ENCODE measurements around the gene TRAF2.

Gene TRAF2

GRCh38 chr9:136962163-136962562 is 75.8 kb downstream of the TRAF2 start:
- Histone ChIP-seq H3K36me3 (ENCODE audit: control insufficient read depth, insufficient read depth, low read length) (no peaks in the 10 kb centered on the region), H3K4me2 (ENCODE audit: low read length) (no peak overlapping the region), H3K27ac (no peak overlapping the region), H3K27me3 (ENCODE audit: control insufficient read depth, insufficient read depth, low read length) (no peaks in the 10 kb centered on the region), H2AFZ (no peak overlapping the region), H3K9ac (no peak overlapping the region), H3K9me3 (ENCODE audit: control insufficient read depth, low read length) (no peaks in the 10 kb centered on the region), H3K79me2 (no peaks in the 10 kb centered on the region), H3K4me1 (no peaks in the 10 kb centered on the region), H3K4me3 (ENCODE audit: low read depth, low read length) (no peak overlapping the region)
- TF ChIP-seq, protein P1, sequence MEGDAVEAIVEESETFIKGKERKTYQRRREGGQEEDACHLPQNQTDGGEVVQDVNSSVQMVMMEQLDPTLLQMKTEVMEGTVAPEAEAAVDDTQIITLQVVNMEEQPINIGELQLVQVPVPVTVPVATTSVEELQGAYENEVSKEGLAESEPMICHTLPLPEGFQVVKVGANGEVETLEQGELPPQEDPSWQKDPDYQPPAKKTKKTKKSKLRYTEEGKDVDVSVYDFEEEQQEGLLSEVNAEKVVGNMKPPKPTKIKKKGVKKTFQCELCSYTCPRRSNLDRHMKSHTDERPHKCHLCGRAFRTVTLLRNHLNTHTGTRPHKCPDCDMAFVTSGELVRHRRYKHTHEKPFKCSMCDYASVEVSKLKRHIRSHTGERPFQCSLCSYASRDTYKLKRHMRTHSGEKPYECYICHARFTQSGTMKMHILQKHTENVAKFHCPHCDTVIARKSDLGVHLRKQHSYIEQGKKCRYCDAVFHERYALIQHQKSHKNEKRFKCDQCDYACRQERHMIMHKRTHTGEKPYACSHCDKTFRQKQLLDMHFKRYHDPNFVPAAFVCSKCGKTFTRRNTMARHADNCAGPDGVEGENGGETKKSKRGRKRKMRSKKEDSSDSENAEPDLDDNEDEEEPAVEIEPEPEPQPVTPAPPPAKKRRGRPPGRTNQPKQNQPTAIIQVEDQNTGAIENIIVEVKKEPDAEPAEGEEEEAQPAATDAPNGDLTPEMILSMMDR (IDR thresholded peaks at IDR 0.05): no peak

- Histone ChIP-seq H3K4me3 (ENCODE audit: low read depth, low read length) (no peak overlapping the region), H3K36me3 (ENCODE audit: control insufficient read depth, insufficient read depth, low read length) (no peaks in the 10 kb centered on the region), H3K9ac (no peak overlapping the region), H3K27me3 (ENCODE audit: control insufficient read depth, insufficient read depth, low read length) (no peaks in the 10 kb centered on the region), H2AFZ (no peak overlapping the region), H3K27ac (no peak overlapping the region), H3K9me3 (ENCODE audit: control insufficient read depth, low read length) (no peaks in the 10 kb centered on the region), H3K79me2 (no peaks in the 10 kb centered on the region), H3K4me1 (no peaks in the 10 kb centered on the region), H3K4me2 (ENCODE audit: low read length) (no peak overlapping the region)
- TF ChIP-seq, protein P1 (IDR thresholded peaks at IDR 0.05): no peak
Observed at GRCh38 chr9:136962701-136963248, 76.5 kb downstream of the TRAF2 start.

GRCh38 chr9:136963341-136963740 is 77.0 kb downstream of the TRAF2 start:
- no peak overlapping the region for H3K9ac ChIP-seq
- no peak overlapping the region for H2AFZ ChIP-seq
- no peaks in the 10 kb centered on the region for H3K4me1 ChIP-seq
- no peaks in the 10 kb centered on the region for H3K36me3 ChIP-seq (ENCODE audit: control insufficient read depth, insufficient read depth, low read length)
- H3K9me3 ChIP-seq (ENCODE audit: control insufficient read depth, low read length): no peaks in the 10 kb centered on the region
- no peaks in the 10 kb centered on the region for H3K79me2 ChIP-seq
- H3K4me2 ChIP-seq (ENCODE audit: low read length): no peak overlapping the region
- no peaks in the 10 kb centered on the region for H3K27me3 ChIP-seq (ENCODE audit: control insufficient read depth, insufficient read depth, low read length)
- TF ChIP-seq, protein P1 (IDR thresholded peaks at IDR 0.05): no peak
- H3K27ac ChIP-seq: no peak overlapping the region
- H3K4me3 ChIP-seq (ENCODE audit: low read depth, low read length): no peak overlapping the region

DNA sequence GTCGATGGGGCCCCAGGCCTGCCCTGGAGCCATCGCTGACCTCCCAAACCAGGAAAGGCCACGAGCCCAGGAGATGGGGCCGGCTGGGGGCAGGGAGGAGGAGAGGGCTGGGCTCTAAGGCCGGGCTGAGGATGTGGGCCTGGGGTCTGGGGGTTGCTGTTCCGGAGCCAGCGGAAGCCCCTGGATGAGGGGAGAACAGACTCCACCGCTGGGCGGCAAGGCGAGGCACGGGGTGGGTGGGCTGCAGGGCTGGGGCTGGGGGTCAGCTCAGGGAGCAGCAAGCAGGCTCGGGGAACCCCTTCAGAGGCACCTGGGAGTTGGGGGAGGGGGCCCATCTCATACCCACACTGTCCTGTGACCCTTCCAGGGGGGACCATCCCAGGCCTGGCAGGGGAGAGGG is 77.4 kb downstream of the TRAF2 start:
- Histone ChIP-seq H3K4me2 (ENCODE audit: low read length) (no peak overlapping the region), H3K4me1 (no peaks in the 10 kb centered on the region), H3K79me2 (no peaks in the 10 kb centered on the region), H3K36me3 (ENCODE audit: control insufficient read depth, insufficient read depth, low read length) (no peaks in the 10 kb centered on the region), H2AFZ (no peak overlapping the region), H3K9ac (no peak overlapping the region), H3K27ac (no peak overlapping the region), H3K9me3 (ENCODE audit: control insufficient read depth, low read length) (no peaks in the 10 kb centered on the region), H3K4me3 (ENCODE audit: low read depth, low read length) (no peak overlapping the region), H3K27me3 (ENCODE audit: control insufficient read depth, insufficient read depth, low read length) (no peaks in the 10 kb centered on the region)
- TF ChIP-seq, protein P1 (IDR thresholded peaks at IDR 0.05): no peak

- Histone ChIP-seq H3K79me2 (no peaks in the 10 kb centered on the region), H3K9me3 (ENCODE audit: control insufficient read depth, low read length) (no peaks in the 10 kb centered on the region), H3K4me2 (ENCODE audit: low read length) (no peak overlapping the region), H3K9ac (no peak overlapping the region), H2AFZ (no peak overlapping the region), H3K36me3 (ENCODE audit: control insufficient read depth, insufficient read depth, low read length) (no peaks in the 10 kb centered on the region), H3K27me3 (ENCODE audit: control insufficient read depth, insufficient read depth, low read length) (no peaks in the 10 kb centered on the region), H3K27ac (no peak overlapping the region), H3K4me3 (ENCODE audit: low read depth, low read length) (no peak overlapping the region), H3K4me1 (no peaks in the 10 kb centered on the region)
- TF ChIP-seq, protein P1 (IDR thresholded peaks at IDR 0.05): no peak
Observed at GRCh38 chr9:136964171-136964689, 77.9 kb downstream of the TRAF2 start.

Data from parathyroid adenoma (tissue), 2 donors.